OCI-LY3 (cell line): Measurements from ENCODE around the gene SYTL1.

Experiments
- H2AFZ ChIP-seq: fragments of 200-600, 300-600 bp; shearing (Covaris generic); 2 replicates; pipeline ENCODE4 v1.6.0; 2014; ENCODE audit warnings: antibody characterized with exemption, low read depth, low read length
- H3K27ac ChIP-seq: fragments of 200-600, 300-600 bp; sonication (generic); 2 replicates; pipeline ENCODE4 v1.5.1; 2014; ENCODE audit warnings: mild to moderate bottlenecking, low read length, moderate library complexity, mixed read lengths
- H3K27me3 ChIP-seq: fragments of 200-600, 300-600 bp; sonication (generic); 2 replicates; pipeline ENCODE4 v1.6.1; 2014; ENCODE audit warnings: low read depth, low read length, mixed read lengths
- H3K36me3 ChIP-seq: fragments of 200-600, 300-600 bp; sonication (generic); replicated peaks from 2 replicates; pipeline ENCODE3; 2014; ENCODE audit warnings: low read depth, low read length, mixed read lengths
- H3K4me1 ChIP-seq: fragments of 300-600, 200-600 bp; sonication (generic); 2 replicates; pipeline ENCODE4 v1.6.1; 2014; ENCODE audit warnings: low read length, mixed read lengths
- H3K4me2 ChIP-seq: fragments of 200-600, 300-600 bp; sonication (generic); 2 replicates; pipeline ENCODE4 v1.6.1; 2014; ENCODE audit warnings: low read length, mixed read lengths
- H3K4me3 ChIP-seq: fragments of 300-600, 200-600 bp; sonication (generic); 2 replicates; pipeline ENCODE4 v1.5.1; 2014; ENCODE audit warnings: antibody characterized with exemption, mild to moderate bottlenecking, low read length, moderate library complexity
- H3K79me2 ChIP-seq: fragments of 300-600, 200-600 bp; shearing (Covaris generic); 2 replicates; pipeline ENCODE4 v1.6.1; 2014; ENCODE audit warnings: mild to moderate bottlenecking, low read length, mixed read lengths
- H3K9ac ChIP-seq: fragments of 300-600, 200-600 bp; shearing (Covaris generic); 2 replicates; pipeline ENCODE4 v1.6.0; 2014; ENCODE audit warnings: mild to moderate bottlenecking, low read length, moderate library complexity
- H3K9me3 ChIP-seq: fragments of 200-600, 300-600 bp; shearing (Covaris generic); 2 replicates; pipeline ENCODE4 v1.6.1; 2014; ENCODE audit warnings: low read length, mixed read lengths; ENCODE audit not compliant: insufficient read depth
- H4K20me1 ChIP-seq: fragments of 200-600, 300-600 bp; sonication (generic); 2 replicates; pipeline ENCODE4 v1.6.1; 2016; ENCODE audit warnings: low read length, mixed read lengths; ENCODE audit not compliant: insufficient read depth
- CTCF ChIP-seq: fragments of 200-600, 300-600 bp; sonication (generic); IDR thresholded peaks from 2 replicates; pipeline ENCODE4 v1.5.1; 2014; ENCODE audit warnings: antibody characterized with exemption, low read length, low read depth
- EZH2phosphoT487 ChIP-seq: fragments of 200-600 bp; shearing (Covaris generic); IDR thresholded peaks from 2 replicates; pipeline ENCODE4 v1.6.1; 2018; ENCODE audit warnings: antibody characterized with exemption, mixed run types, low read depth

The SYTL1 gene

GRCh38 chr1:27403065-27403726 lies 61.4 kb downstream of the SYTL1 start:
- TF ChIP-seq EZH2phosphoT487: no peak
- TF ChIP-seq CTCF: peak; percentile 48
- Histone ChIP-seq H3K9me3 (no peaks in the 10 kb centered on the region), H3K79me2 (no peaks in the 10 kb centered on the region), H2AFZ (no peak overlapping the region), H3K27ac (no peak overlapping the region), H3K4me2 (no peak overlapping the region), H3K4me1 (peaks cover 17% of the 10 kb centered on the region), H3K9ac (no peak overlapping the region), H3K4me3 (no peak overlapping the region), H4K20me1 (no peaks in the 10 kb centered on the region), H3K36me3 (peaks cover 1% of the 10 kb centered on the region), H3K27me3 (no peaks in the 10 kb centered on the region)
